HCT116 (cell line): ENCODE measurements around the gene NUDT16L1. TPM values are rescaled to one million over a fixed set of nuclear protein-coding genes. Genes with fewer than 3 reads are reported as not detected.
A peak's percentile ranks its signal among the peaks of the same experiment; 100 is the strongest.

Source experiments
- ATAC-seq: fragments of 200-7000 bp; cut with Tn5 transposase; 2 replicates; pipeline ENCODE4 v1.9.1; 2020; ENCODE audit warnings: mild to moderate bottlenecking, moderate library complexity
- BruUV-seq: library from RNA; stranded (reverse); fragments of 400-500 nt; replicated peaks from 2 replicates; lab custom pipeline; 2021; lab: Mats Ljungman, UMichigan
- CTCF ChIA-PET: fragments of 300-600 bp; sonication (Branson Sonifier 250); formaldehyde crosslinking; loops from one replicate; lab custom pipeline; 2021; ENCODE audit warnings: antibody characterized with exemption; lab: Charles Lee
- POLR2A ChIA-PET: fragments of 300-600, 350-600 bp; sonication (Branson Sonifier 250); formaldehyde crosslinking; loops from one replicate; lab custom pipeline; 2021; ENCODE audit warnings: antibody characterized with exemption; lab: Charles Lee
- RAD21 ChIA-PET, 2 experiments: fragments of 300-600 bp; sonication (Branson Sonifier 250); formaldehyde crosslinking; loops; one replicate each; lab custom pipeline; 2023; ENCODE audit warnings: low total read pairs in 2 of 2; ENCODE audit not compliant: uncharacterized antibody in 2 of 2, unreplicated experiment in 2 of 2, low non-redundant PET in 1 of 2; lab: Charles Lee
- DNase-seq: peaks from one replicate; pipeline ENCODE4 v3.0.0-alpha.2; 2010; ENCODE audit warnings: low read depth, low spot score
- H2AFZ ChIP-seq: fragments of 200-600 bp; shearing (Covaris generic), sonication (generic); 2 replicates; pipeline ENCODE4 v1.6.1; 2017; ENCODE audit warnings: low read depth, mixed run types, mixed read lengths, antibody characterized with exemption, low read length; ENCODE audit not compliant: poor library complexity, severe bottlenecking
- H3K27ac ChIP-seq: 2 replicates; pipeline ENCODE4 v1.5.1; 2012; ENCODE audit warnings: low read depth, low read length
- H3K27me3 ChIP-seq: fragments of 200-600 bp; sonication (generic); 2 replicates; pipeline ENCODE4 v1.6.1; 2016; ENCODE audit warnings: mixed run types, low read length, mixed read lengths; ENCODE audit not compliant: insufficient read depth
- H3K36me3 ChIP-seq, 2 experiments: fragments of 200-500 bp in 1 of 2; fragments of 200-600 bp in 1 of 2; sonication (Bioruptor generic) in 1 of 2; sonication (generic) in 1 of 2; 2 replicates each; pipeline versions ENCODE4 v1.5.1 to v1.6.1; 2014 to 2016; ENCODE audit warnings: low read length in 2 of 2, inconsistent platforms in 1 of 2, mixed read lengths in 1 of 2, mixed run types in 1 of 2; ENCODE audit not compliant: insufficient read depth in 2 of 2, control insufficient read depth in 1 of 2
- H3K4me1 ChIP-seq, 2 experiments: fragments of 200-600 bp in 1 of 2; sonication (generic) in 1 of 2; 2 replicates each; pipeline versions ENCODE4 v1.5.1 to v1.6.1; 2012 to 2017; ENCODE audit warnings: low read length in 2 of 2, inconsistent platforms in 1 of 2, mild to moderate bottlenecking in 1 of 2, mixed read lengths in 1 of 2, mixed run types in 1 of 2, moderate library complexity in 1 of 2; ENCODE audit not compliant: insufficient read depth in 2 of 2, control insufficient read depth in 1 of 2
- H3K4me2 ChIP-seq: fragments of 200-600 bp; sonication (generic); 2 replicates; pipeline ENCODE4 v1.6.1; 2017; ENCODE audit warnings: mixed run types, low read length, mixed read lengths
- H3K4me3 ChIP-seq, 2 experiments: fragments of 200-600 bp in 1 of 2; sonication (generic) in 1 of 2; replicated peaks in 1 of 2; 2 replicates each; pipeline ENCODE4 v1.5.1; 2011 to 2016; ENCODE audit warnings: low read length in 2 of 2, control low read depth in 1 of 2, low read depth in 1 of 2, mild to moderate bottlenecking in 1 of 2, mixed read lengths in 1 of 2, mixed run types in 1 of 2
- H3K79me2 ChIP-seq: fragments of 200-600 bp; sonication (generic); 2 replicates; pipeline ENCODE4 v1.6.1; 2017; ENCODE audit warnings: mild to moderate bottlenecking, mixed run types, low read length, moderate library complexity, mixed read lengths; ENCODE audit not compliant: insufficient read depth
- H3K9ac ChIP-seq: fragments of 200-600 bp; sonication (generic); 2 replicates; pipeline ENCODE4 v1.6.1; 2016; ENCODE audit warnings: low read length, mixed read lengths
- H3K9me2 ChIP-seq: fragments of 200-600 bp; sonication (generic), shearing (Covaris generic); 2 replicates; pipeline ENCODE4 v1.6.1; 2017; ENCODE audit warnings: mixed run types, mild to moderate bottlenecking, moderate library complexity; ENCODE audit not compliant: insufficient read depth
- H3K9me3 ChIP-seq, 2 experiments: fragments of 200-500 bp in 1 of 2; fragments of 200-600 bp in 1 of 2; sonication (Bioruptor generic) in 1 of 2; sonication (generic) in 1 of 2; 2 replicates each; pipeline ENCODE4 v1.6.1; 2014 to 2017; ENCODE audit warnings: low read length in 2 of 2, mixed read lengths in 2 of 2, inconsistent platforms in 1 of 2, low read depth in 1 of 2, mild to moderate bottlenecking in 1 of 2, mixed run types in 1 of 2, moderate library complexity in 1 of 2; ENCODE audit not compliant: control insufficient read depth in 1 of 2, insufficient read depth in 1 of 2
- H4K20me1 ChIP-seq: fragments of 200-600 bp; sonication (generic), shearing (Covaris generic); 2 replicates; pipeline ENCODE4 v1.6.1; 2017; ENCODE audit warnings: mixed run types, mild to moderate bottlenecking, moderate library complexity; ENCODE audit not compliant: insufficient read depth
- ATF3 ChIP-seq: IDR thresholded peaks from 2 replicates; pipeline ENCODE4 v1.6.1; 2012
- CBX3 ChIP-seq: IDR thresholded peaks from 2 replicates; pipeline ENCODE4 v1.6.1; 2012; ENCODE audit warnings: low read depth
- CEBPB ChIP-seq: IDR thresholded peaks from 2 replicates; pipeline ENCODE4 v1.6.1; 2012; ENCODE audit warnings: low read depth
- CTCF ChIP-seq, 3 experiments: fragments of 200-600 bp in 1 of 3; sonication (generic) in 1 of 3; IDR thresholded peaks in 2 of 3; conservative IDR thresholded peaks in 1 of 3; 2 replicates each; pipeline ENCODE4 v1.5.1; 2012 to 2017; ENCODE audit warnings: low read depth in 2 of 3, low read length in 2 of 3, antibody characterized with exemption in 1 of 3, borderline replicate concordance in 1 of 3, control low read depth in 1 of 3, mild to moderate bottlenecking in 1 of 3, mixed read lengths in 1 of 3, mixed run types in 1 of 3, moderate library complexity in 1 of 3; ENCODE audit not compliant: insufficient read depth in 1 of 3
- ELF1 ChIP-seq: IDR thresholded peaks from 2 replicates; pipeline ENCODE4 v1.6.1; 2012; ENCODE audit warnings: low read depth, borderline replicate concordance
- EZH2 ChIP-seq: fragments of 200-600 bp; sonication (generic); IDR thresholded peaks from 2 replicates; pipeline ENCODE4 v1.6.1; 2017; ENCODE audit warnings: antibody characterized with exemption, mixed run types
- JUND ChIP-seq: IDR thresholded peaks from 2 replicates; pipeline ENCODE4 v1.6.1; 2012
- POLR2AphosphoS5 ChIP-seq: IDR thresholded peaks from 2 replicates; pipeline ENCODE4 v1.6.1; 2011; ENCODE audit warnings: mild to moderate bottlenecking, low read depth, low read length, moderate library complexity
- RAD21 ChIP-seq: IDR thresholded peaks from 2 replicates; pipeline ENCODE4 v1.6.1; 2012; ENCODE audit warnings: low read depth, mild to moderate bottlenecking
- REST ChIP-seq: IDR thresholded peaks from 2 replicates; pipeline ENCODE4 v1.6.1; 2012; ENCODE audit warnings: low read depth
- SP1 ChIP-seq: IDR thresholded peaks from 2 replicates; pipeline ENCODE4 v1.6.1; 2012; ENCODE audit warnings: low read depth
- YY1 ChIP-seq: IDR thresholded peaks from 2 replicates; pipeline ENCODE4 v1.6.1; 2011; ENCODE audit warnings: low read length, low read depth, moderate library complexity, mild to moderate bottlenecking; ENCODE audit not compliant: insufficient replicate concordance; ENCODE audit errors: extremely low read depth
- ZFX ChIP-seq: fragments of 450-650 bp; IDR thresholded peaks from 2 replicates; pipeline ENCODE4 v1.6.1; 2017
- intact Hi-C: fragments of 100-400 bp; cut with micrococcal nuclease; formaldehyde crosslinking; loops from 2 replicates; pipeline ENCODE4 v1.10.0; 2022
- total RNA-seq: library from RNA; stranded (reverse); gene quantifications from one replicate; pipeline ENCODE4 v1.2.1, GENCODE V29; 2021; ENCODE audit not compliant: unreplicated experiment
- TF ChIP-seq, protein P1 (sequence below): IDR thresholded peaks from 2 replicates; pipeline ENCODE4 v1.6.1; 2012
- TF ChIP-seq, protein P2 (sequence below): IDR thresholded peaks from 2 replicates; pipeline ENCODE4 v1.6.1; 2011; ENCODE audit warnings: mild to moderate bottlenecking, low read length, moderate library complexity; ENCODE audit not compliant: insufficient replicate concordance; ENCODE audit errors: extremely low read depth

The NUDT16L1 gene
- total RNA-seq, 1 experiment from 2014 or later: 23.4 TPM

DNA sequence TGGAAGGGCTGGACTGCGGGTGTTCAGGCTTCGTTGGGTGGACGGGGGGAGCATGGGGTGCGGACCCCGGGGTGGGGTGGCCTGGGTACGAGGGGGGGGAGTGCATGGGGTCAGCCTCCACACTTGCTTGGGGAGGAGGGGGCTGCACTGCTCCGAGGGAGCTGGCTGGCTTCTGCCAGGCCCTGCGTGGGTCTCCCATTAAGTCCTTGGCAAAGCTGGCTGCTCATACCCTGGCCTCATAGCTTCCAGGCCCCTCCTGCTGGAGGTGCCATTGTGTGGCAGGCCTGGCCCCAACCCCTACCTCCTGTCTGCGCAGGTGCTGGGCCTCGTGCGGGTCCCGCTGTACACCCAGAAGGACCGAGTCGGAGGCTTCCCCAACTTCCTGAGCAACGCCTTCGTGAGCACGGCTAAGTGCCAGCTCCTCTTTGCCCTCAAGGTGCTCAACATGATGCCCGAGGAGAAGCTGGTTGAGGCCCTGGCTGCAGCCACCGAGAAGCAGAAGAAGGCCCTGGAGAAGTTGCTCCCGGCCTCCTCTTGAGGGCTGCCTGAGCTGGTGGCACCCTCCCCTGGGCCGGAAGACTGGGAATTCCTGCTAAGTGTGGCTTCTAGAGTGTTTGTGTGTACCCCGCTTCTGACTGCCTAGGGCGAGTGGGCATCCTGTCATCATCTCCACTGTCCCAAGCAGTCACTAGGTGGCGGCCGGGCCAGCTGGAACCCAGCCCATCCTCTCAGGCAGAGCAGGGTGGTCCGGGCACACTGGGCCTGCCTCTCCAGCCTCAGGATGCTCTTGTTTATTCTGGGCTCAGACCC is 1.5 kb downstream of the NUDT16L1 start:
- H3K9me2 ChIP-seq: no peaks in the 10 kb centered on the region
- peak overlapping the region; percentile 81 to 82 for H3K4me3 ChIP-seq
- H3K4me2 ChIP-seq: peak overlapping the region; percentile 94
- ATAC-seq (no peak), DNase-seq (no peak)
- no peaks in the 10 kb centered on the region for H4K20me1 ChIP-seq
- H3K27me3 ChIP-seq: no peaks in the 10 kb centered on the region
- peaks cover 8 to 9% of the 10 kb centered on the region in 2 experiments; a peak in 3 of 4 replicates for H3K36me3 ChIP-seq
- H3K79me2 ChIP-seq: no peaks in the 10 kb centered on the region; the same call in 1 of the 2 replicates
- H3K9me3 ChIP-seq: no peaks in the 10 kb centered on the region
- H3K9ac ChIP-seq: peak overlapping the region; percentile 89
- ChIA-PET RAD21 (no interaction called here), CTCF (interaction anchor here (1.6 kb wide), 1 partner anchor 261 kb away, joined by 6 read pairs; no protein-coding TSS in a partner anchor), POLR2A (no interaction called here)
- peaks cover 8 to 16% of the 10 kb centered on the region in 2 experiments; a peak in 2 of 4 replicates for H3K4me1 ChIP-seq
- intact Hi-C loops: no loop called here
- H2AFZ ChIP-seq: no peak overlapping the region
- peak overlapping the region; percentile 12; the same call in 1 of the 2 replicates for H3K27ac ChIP-seq
- TSS peak; percentile 42 for BruUV-seq
- no peak for TF ChIP-seq ZFX
- TF ChIP-seq, protein P1, sequence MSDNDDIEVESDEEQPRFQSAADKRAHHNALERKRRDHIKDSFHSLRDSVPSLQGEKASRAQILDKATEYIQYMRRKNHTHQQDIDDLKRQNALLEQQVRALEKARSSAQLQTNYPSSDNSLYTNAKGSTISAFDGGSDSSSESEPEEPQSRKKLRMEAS: no peak
- TF ChIP-seq REST: no peak
- no peak for TF ChIP-seq CEBPB
- TF ChIP-seq JUND: no peak
- TF ChIP-seq CBX3: no peak
- no peak for TF ChIP-seq CTCF (IDR thresholded peaks at IDR 0.05 in 2 of 3, conservative IDR thresholded peaks at IDR 0.05 in 1 of 3; ENCODE audit: borderline replicate concordance in 1 of 3, insufficient read depth in 1 of 3, low read depth in 2 of 3, low read length in 2 of 3)
- no peak for TF ChIP-seq YY1
- TF ChIP-seq ATF3: no peak
- no peak for TF ChIP-seq POLR2AphosphoS5
- TF ChIP-seq EZH2: no peak
- TF ChIP-seq ELF1: no peak
- no peak for TF ChIP-seq RAD21
- TF ChIP-seq, protein P2, sequence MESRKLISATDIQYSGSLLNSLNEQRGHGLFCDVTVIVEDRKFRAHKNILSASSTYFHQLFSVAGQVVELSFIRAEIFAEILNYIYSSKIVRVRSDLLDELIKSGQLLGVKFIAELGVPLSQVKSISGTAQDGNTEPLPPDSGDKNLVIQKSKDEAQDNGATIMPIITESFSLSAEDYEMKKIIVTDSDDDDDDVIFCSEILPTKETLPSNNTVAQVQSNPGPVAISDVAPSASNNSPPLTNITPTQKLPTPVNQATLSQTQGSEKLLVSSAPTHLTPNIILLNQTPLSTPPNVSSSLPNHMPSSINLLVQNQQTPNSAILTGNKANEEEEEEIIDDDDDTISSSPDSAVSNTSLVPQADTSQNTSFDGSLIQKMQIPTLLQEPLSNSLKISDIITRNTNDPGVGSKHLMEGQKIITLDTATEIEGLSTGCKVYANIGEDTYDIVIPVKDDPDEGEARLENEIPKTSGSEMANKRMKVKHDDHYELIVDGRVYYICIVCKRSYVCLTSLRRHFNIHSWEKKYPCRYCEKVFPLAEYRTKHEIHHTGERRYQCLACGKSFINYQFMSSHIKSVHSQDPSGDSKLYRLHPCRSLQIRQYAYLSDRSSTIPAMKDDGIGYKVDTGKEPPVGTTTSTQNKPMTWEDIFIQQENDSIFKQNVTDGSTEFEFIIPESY: no peak
- no peak for TF ChIP-seq SP1
